A549 (cell line): Measurements from ENCODE around the gene ERO1B. TPM values are rescaled to one million over a fixed set of nuclear protein-coding genes. Genes with fewer than 3 reads are reported as not detected.

Experiments
- ATAC-seq, 2 experiments: fragments of 200-7000 bp in 1 of 2; fragments of >200 bp in 1 of 2; cut with Nextera tagmentation in 1 of 2; cut with Tn5 transposase in 1 of 2; 3 replicates each; pipeline versions ENCODE4 v1.8.0 to v1.9.1; 2018 to 2020; ENCODE audit warnings: mild to moderate bottlenecking in 1 of 2, moderate library complexity in 1 of 2
- CTCF ChIA-PET: fragments of 300-600 bp; sonication (Branson Sonifier 250); formaldehyde crosslinking; extraction: SDS; loops from one replicate; lab custom pipeline; 2021; ENCODE audit warnings: antibody characterized with exemption, inconsistent platforms; lab: Yijun Ruan, JAX
- POLR2A ChIA-PET: fragments of 350-600 bp; formaldehyde crosslinking; extraction: SDS; loops from one replicate; lab custom pipeline; 2021; ENCODE audit warnings: antibody characterized with exemption, inconsistent platforms; lab: Yijun Ruan, JAX
- DNase-seq, 2 experiments: peaks; one replicate each; pipeline versions ENCODE4 v3.0.0 to v3.0.0-alpha.2; 2011 to 2016; ENCODE audit warnings: low read depth in 1 of 2, low spot score in 1 of 2
- FAIRE-seq: peaks from 2 replicates; lab custom pipeline; 2011; peaks lifted over from hg19 to GRCh38; lab: Jason Lieb, UNC
- H3K27ac ChIP-seq, 2 experiments: fragments of >200 bp; sonication (Bioruptor Twin); formaldehyde crosslinking; 3 replicates each; pipeline ENCODE4 v1.5.1; 2016 to 2017
- H3K4me1 ChIP-seq: fragments of >200 bp; sonication (Bioruptor Twin); formaldehyde crosslinking; 3 replicates; pipeline ENCODE4 v1.6.1; 2016
- H3K4me2 ChIP-seq: fragments of >200 bp; sonication (Bioruptor Twin); formaldehyde crosslinking; 3 replicates; pipeline ENCODE4 v1.6.1; 2016
- H3K4me3 ChIP-seq: fragments of >200 bp; sonication (Bioruptor Twin); formaldehyde crosslinking; 3 replicates; pipeline ENCODE4 v1.5.1; 2016
- H3K9me3 ChIP-seq: fragments of >200 bp; sonication (Bioruptor Twin); formaldehyde crosslinking; 3 replicates; pipeline ENCODE4 v1.6.1; 2016
- BCL3 ChIP-seq: fragments of >200 bp; sonication (Bioruptor Twin); formaldehyde crosslinking; IDR thresholded peaks from 3 replicates; pipeline ENCODE4 v1.6.1; 2016
- BHLHE40 ChIP-seq: IDR thresholded peaks from 2 replicates; pipeline ENCODE4 v1.6.1; 2012; ENCODE audit warnings: low read depth, low read length, inconsistent platforms
- CBX2 ChIP-seq: fragments of 200-600 bp; sonication (generic); IDR thresholded peaks from 2 replicates; pipeline ENCODE4 v1.6.1; 2016; ENCODE audit warnings: low read depth, mild to moderate bottlenecking, borderline replicate concordance
- CHD4 ChIP-seq: fragments of 200-600 bp; sonication (generic); IDR thresholded peaks from 2 replicates; pipeline ENCODE4 v1.6.1; 2016; ENCODE audit warnings: antibody characterized with exemption, mild to moderate bottlenecking, borderline replicate concordance
- E2F6 ChIP-seq: IDR thresholded peaks from 2 replicates; pipeline ENCODE4 v1.6.1; 2012; ENCODE audit warnings: low read depth, borderline replicate concordance
- EHMT2 ChIP-seq: fragments of 200-600 bp; sonication (generic); IDR thresholded peaks from 2 replicates; pipeline ENCODE4 v1.6.1; 2016; ENCODE audit warnings: antibody characterized with exemption, low read depth, mild to moderate bottlenecking, moderate library complexity
- ELK1 ChIP-seq: fragments of 150-350 bp; IDR thresholded peaks from 2 replicates; pipeline ENCODE4 v1.6.1; 2014; ENCODE audit warnings: low read depth, mild to moderate bottlenecking, low read length
- FOSB ChIP-seq: fragments of 250-450 bp; sonication (Bioruptor Pico); IDR thresholded peaks from 2 replicates; pipeline ENCODE4 v1.5.0; 2020; ENCODE audit warnings: mild to moderate bottlenecking, moderate library complexity
- FOXS1 ChIP-seq: fragments of 250-450 bp; sonication (Bioruptor Pico); IDR thresholded peaks from 2 replicates; pipeline ENCODE4 v1.5.0; 2020; ENCODE audit warnings: mild to moderate bottlenecking, moderate library complexity
- JUN ChIP-seq, 2 experiments: fragments of >200 bp; sonication (Bioruptor Twin); formaldehyde crosslinking; IDR thresholded peaks; 2 replicates in 1 of 2; 3 replicates in 1 of 2; pipeline ENCODE4 v1.6.1; 2016 to 2017
- KDM1A ChIP-seq: fragments of 200-600 bp; sonication (generic); IDR thresholded peaks from 2 replicates; pipeline ENCODE4 v1.6.1; 2016; ENCODE audit warnings: low read depth, mild to moderate bottlenecking
- KDM5A ChIP-seq: fragments of 200-600 bp; sonication (generic); IDR thresholded peaks from 2 replicates; pipeline ENCODE4 v1.6.1; 2016; ENCODE audit warnings: antibody characterized with exemption, mild to moderate bottlenecking
- PBX3 ChIP-seq: IDR thresholded peaks from 2 replicates; pipeline ENCODE4 v1.6.1; 2012
- PHF8 ChIP-seq: fragments of 200-600 bp; sonication (generic); IDR thresholded peaks from 2 replicates; pipeline ENCODE4 v1.6.1; 2016; ENCODE audit warnings: low read depth, mild to moderate bottlenecking, antibody characterized with exemption, moderate library complexity, borderline replicate concordance
- POLR2AphosphoS2 ChIP-seq: conservative IDR thresholded peaks from 2 replicates; pipeline ENCODE4 v1.6.1; 2012; ENCODE audit warnings: low read length, improper control_type of control experiment, inconsistent platforms
- RARB ChIP-seq: fragments of 250-450 bp; sonication (Bioruptor Pico); IDR thresholded peaks from 2 replicates; pipeline ENCODE4 v1.8.0; 2021; ENCODE audit warnings: mild to moderate bottlenecking, moderate library complexity
- RCOR1 ChIP-seq: fragments of 150-350 bp; IDR thresholded peaks from 2 replicates; pipeline ENCODE4 v1.6.1; 2014; ENCODE audit warnings: antibody characterized with exemption, low read length, low read depth
- RNF2 ChIP-seq: fragments of 200-600 bp; sonication (generic); IDR thresholded peaks from 2 replicates; pipeline ENCODE4 v1.6.1; 2016; ENCODE audit warnings: low read depth, mild to moderate bottlenecking, antibody characterized with exemption, moderate library complexity, borderline replicate concordance
- SREBF2 ChIP-seq: fragments of 450-650 bp; IDR thresholded peaks from 2 replicates; pipeline ENCODE4 v1.6.1; 2014; ENCODE audit warnings: mild to moderate bottlenecking, moderate library complexity
- TP53 ChIP-seq: fragments of 250-450 bp; sonication (Bioruptor Pico); IDR thresholded peaks from 2 replicates; pipeline ENCODE4 v1.5.0; 2021; ENCODE audit warnings: mild to moderate bottlenecking, moderate library complexity
- WGBS: methylation state at CpG from one replicate; pipeline ENCODE4 v1.1.6; 2017; ENCODE audit errors: missing lambda C conversion rate; 5-methylcytosine and 5-hydroxymethylcytosine counted together
- polyA plus RNA-seq, 4 experiments: library from polyadenylated mRNA; depleted of rRNA in 3 of 4; stranded (reverse); fragments of >200 nt; fragmentation: RNase III in 1 of 4; extraction: RNeasy Plus Mini Kit Qiagen cat#74134 plus additional on column Dnase treatment in 1 of 4; gene quantifications; 2 replicates in 3 of 4; 3 replicates in 1 of 4; pipeline ENCODE4 v1.2.3, GENCODE V29; 2011 to 2017

Gene ERO1B
- polyA plus RNA-seq, 2 of the 4 experiments (the other 2 are of a cell fraction): 3.2 to 9.8 TPM

- ChIA-PET CTCF (no interaction called here), POLR2A (no interaction called here)
- no peaks in the 10 kb centered on the region for H3K9me3 ChIP-seq
- TF ChIP-seq BHLHE40 (no peak), CHD4 (no peak), KDM1A (no peak), POLR2AphosphoS2 (no peak), TP53 (CRISPR knock-in tag) (no peak)
- no peak overlapping the region for H3K4me2 ChIP-seq
- ATAC-seq (no peak), DNase-seq (no peak), FAIRE-seq (no peak)
- 89% methylated on average over 12 of the region's 12 CpGs for WGBS
- H3K27ac ChIP-seq: no peak overlapping the region
- H3K4me1 ChIP-seq: no peaks in the 10 kb centered on the region
- H3K4me3 ChIP-seq: no peak overlapping the region
Observed at GRCh38 chr1:236287356-236287755, 5.6 kb upstream of the ERO1B start.

GRCh38 chr1:236284291-236284721 lies 2.5 kb upstream of the ERO1B start:
- H3K27ac ChIP-seq: no peak overlapping the region
- no peak overlapping the region for H3K4me3 ChIP-seq
- FAIRE-seq (no peak), DNase-seq (no peak), ATAC-seq (no peak)
- WGBS: 70% methylated on average over 2 of the region's 2 CpGs
- no peak overlapping the region for H3K4me2 ChIP-seq
- 0 out of 3 replicates have a peak, but pooled peaks cover 4% of the 10 kb centered on the region for H3K4me1 ChIP-seq
- H3K9me3 ChIP-seq: no peaks in the 10 kb centered on the region
- POLR2A ChIA-PET: no interaction called here
- TF ChIP-seq PBX3: no peak
- TF ChIP-seq, all 56 proteins: peak for 0
- CTCF ChIA-PET: interaction anchor here (1.3 to 1.5 kb wide), 2 partner anchors 15 to 160 kb away, joined by 3 to 7 read pairs; no protein-coding TSS in a partner anchor

GRCh38 chr1:236282719-236283118 lies 961 bp upstream of the ERO1B start:
- H3K4me2 ChIP-seq: peak overlapping the region; percentile 91
- CTCF ChIA-PET: no interaction called here
- peak overlapping the region; percentile 99 for H3K4me3 ChIP-seq

GRCh38 chr1:236282425-236282716 lies 613 bp upstream of the ERO1B start:
- peak overlapping the region; percentile 41 to 75; a peak in 5 of 6 replicates for H3K27ac ChIP-seq
- TF ChIP-seq E2F6: 0 out of 2 replicates have a peak, but pooled peaks have one; percentile 4
- TF ChIP-seq FOXS1 (CRISPR knock-in tag): no peak
- TF ChIP-seq KDM5A: no peak
- TF ChIP-seq RNF2: peak; percentile 66; the same call in 1 of the 2 replicates
- TF ChIP-seq, all 56 proteins: peak for 2
- FAIRE-seq: no peak
- no peak for DNase-seq
- ATAC-seq: peak; percentile 9 to 13; a peak in 4 of 6 replicates
- H3K9me3 ChIP-seq: no peaks in the 10 kb centered on the region
- peak overlapping the region; percentile 99 for H3K4me3 ChIP-seq
- 11% methylated on average over 7 of the region's 7 CpGs for whole genome bisulfite sequencing
- H3K4me2 ChIP-seq: peak overlapping the region; percentile 91
- ChIA-PET CTCF (no interaction called here), POLR2A (interaction anchor here (1.2 kb wide), 1 partner anchor 24 kb away, joined by 4 read pairs; no protein-coding TSS in a partner anchor)
- 0 out of 3 replicates have a peak, but pooled peaks cover 4% of the 10 kb centered on the region for H3K4me1 ChIP-seq

More at GRCh38 chr1:236282719-236283118, 961 bp upstream of the ERO1B start:
- WGBS: 48% methylated on average over 2 of the region's 2 CpGs
- ATAC-seq (no peak), DNase-seq (no peak), FAIRE-seq (no peak)
- Histone ChIP-seq H3K27ac (no peak overlapping the region; a peak in 1 of 6 replicates), H3K4me1 (0 out of 3 replicates have a peak, but pooled peaks cover 4% of the 10 kb centered on the region), H3K9me3 (no peaks in the 10 kb centered on the region)
- POLR2A ChIA-PET: no interaction called here
- 0 out of 2 replicates have a peak, but pooled peaks have one; percentile 5 for TF ChIP-seq E2F6
- no peak for TF ChIP-seq SREBF2

GRCh38 chr1:236281198-236281653 lies 532 bp downstream of the ERO1B start:
- CTCF ChIA-PET: interaction anchor here (1.1 kb wide), 1 partner anchor 18 kb away, joined by 5 read pairs; no protein-coding TSS in a partner anchor
- peak overlapping the region; percentile 99 for H3K4me3 ChIP-seq
- peak overlapping the region; percentile 77 to 84 for H3K27ac ChIP-seq
- no peak for FAIRE-seq
- H3K4me2 ChIP-seq: peak overlapping the region; percentile 96
- WGBS: 4% methylated on average over 22 of the region's 38 CpGs
- ATAC-seq: peak; percentile 70 to 77
- DNase-seq: peak; percentile 28 to 29
- no peaks in the 10 kb centered on the region for H3K9me3 ChIP-seq
- H3K4me1 ChIP-seq: 0 out of 3 replicates have a peak, but pooled peaks cover 4% of the 10 kb centered on the region
- POLR2A ChIA-PET: interaction anchor here (0.7 to 1.2 kb wide), 2 partner anchors 25 to 113 kb away, joined by 3 to 4 read pairs; partner anchors contain the start of gene EDARADD
- no peak for TF ChIP-seq FOSB
- TF ChIP-seq RNF2: no peak
- no peak for TF ChIP-seq SREBF2
- TF ChIP-seq JUN (IDR thresholded peaks at IDR 0.05): no peak
- TF ChIP-seq ELK1: no peak
- no peak for TF ChIP-seq RARB (CRISPR knock-in tag)
- no peak for TF ChIP-seq BCL3
- no peak for TF ChIP-seq EHMT2
- no peak for TF ChIP-seq PHF8
- TF ChIP-seq RCOR1: no peak
- no peak for TF ChIP-seq CBX2
